OCI-LY7 (cell line): ENCODE results near the gene FUNDC1.

Experiments
- EZH2phosphoT487 ChIP-seq: fragments of 200-600 bp; sonication (generic); IDR thresholded peaks from 2 replicates; pipeline ENCODE4 v1.6.1; 2018; ENCODE audit warnings: low read depth, borderline replicate concordance, mild to moderate bottlenecking, mixed run types, antibody characterized with exemption, low read length, moderate library complexity, mixed read lengths
- TF ChIP-seq, protein P1 (sequence below): fragments of 200-600 bp; sonication (generic); conservative IDR thresholded peaks from 2 replicates; pipeline ENCODE4 v1.5.1; 2014; ENCODE audit warnings: mild to moderate bottlenecking, antibody characterized with exemption, low read length, moderate library complexity, mixed read lengths

DNA sequence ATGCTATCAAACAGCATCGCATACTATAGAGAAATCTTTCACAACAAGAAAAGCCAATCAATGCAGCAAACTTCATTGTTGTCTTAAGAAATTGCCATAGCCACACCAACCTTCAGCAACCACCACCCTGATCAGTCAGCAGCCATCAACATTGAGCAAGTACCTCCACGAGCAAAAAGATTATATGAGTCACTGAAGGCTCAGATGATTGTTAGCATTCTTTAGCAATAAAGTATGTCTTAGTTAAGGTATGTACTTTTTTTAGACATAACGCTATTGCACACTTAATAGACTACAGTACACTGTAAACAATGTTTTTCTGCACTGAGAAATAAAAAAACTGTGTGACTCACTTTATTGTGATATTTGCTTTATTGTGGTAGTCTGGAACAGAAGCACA lies 37.8 kb upstream of the FUNDC1 start:
- TF ChIP-seq, protein P1, sequence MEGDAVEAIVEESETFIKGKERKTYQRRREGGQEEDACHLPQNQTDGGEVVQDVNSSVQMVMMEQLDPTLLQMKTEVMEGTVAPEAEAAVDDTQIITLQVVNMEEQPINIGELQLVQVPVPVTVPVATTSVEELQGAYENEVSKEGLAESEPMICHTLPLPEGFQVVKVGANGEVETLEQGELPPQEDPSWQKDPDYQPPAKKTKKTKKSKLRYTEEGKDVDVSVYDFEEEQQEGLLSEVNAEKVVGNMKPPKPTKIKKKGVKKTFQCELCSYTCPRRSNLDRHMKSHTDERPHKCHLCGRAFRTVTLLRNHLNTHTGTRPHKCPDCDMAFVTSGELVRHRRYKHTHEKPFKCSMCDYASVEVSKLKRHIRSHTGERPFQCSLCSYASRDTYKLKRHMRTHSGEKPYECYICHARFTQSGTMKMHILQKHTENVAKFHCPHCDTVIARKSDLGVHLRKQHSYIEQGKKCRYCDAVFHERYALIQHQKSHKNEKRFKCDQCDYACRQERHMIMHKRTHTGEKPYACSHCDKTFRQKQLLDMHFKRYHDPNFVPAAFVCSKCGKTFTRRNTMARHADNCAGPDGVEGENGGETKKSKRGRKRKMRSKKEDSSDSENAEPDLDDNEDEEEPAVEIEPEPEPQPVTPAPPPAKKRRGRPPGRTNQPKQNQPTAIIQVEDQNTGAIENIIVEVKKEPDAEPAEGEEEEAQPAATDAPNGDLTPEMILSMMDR = no peak
- no peak for TF ChIP-seq EZH2phosphoT487
